Heart left ventricle (tissue), 16 donors: ENCODE results near the gene SLC6A4. TPM values are rescaled to one million over a fixed set of nuclear protein-coding genes. Genes with fewer than 3 reads are reported as not detected.

ENCODE experiments used
- ATAC-seq, 4 donors: fragments of 200-7000 bp; cut with Tn5 transposase; one replicate each; pipeline ENCODE4 v1.9.1; 2020 to 2022; ENCODE audit warnings: moderate library complexity in 4 of 4, mild to moderate bottlenecking in 3 of 4, moderate number of reproducible peaks in 1 of 4
- DNase-seq, 5 donors: peaks; one replicate each; pipeline ENCODE4 v3.0.0-alpha.2; 2020
- H3K27ac ChIP-seq, 12 donors: fragments of 200-600 bp; sonication (generic) in 4 of 12; one replicate each; pipeline versions ENCODE4 v1.5.0 to v1.8.0; 2016 to 2022; ENCODE audit warnings: mild to moderate bottlenecking in 2 of 12
- H3K27me3 ChIP-seq, 9 donors: fragments of 200-600 bp; sonication (generic) in 2 of 9; one replicate each; pipeline versions ENCODE4 v1.5.1 to v1.8.0; 2016 to 2022; ENCODE audit warnings: mild to moderate bottlenecking in 3 of 9
- H3K36me3 ChIP-seq, 9 donors: fragments of 200-600 bp; sonication (generic) in 2 of 9; one replicate each; pipeline versions ENCODE4 v1.5.0 to v1.8.0; 2018 to 2022; ENCODE audit warnings: mild to moderate bottlenecking in 2 of 9
- H3K4me1 ChIP-seq, 12 donors: fragments of 200-600 bp; sonication (generic) in 4 of 12; one replicate each; pipeline versions ENCODE4 v1.5.0 to v1.8.0; 2016 to 2022; ENCODE audit warnings: mild to moderate bottlenecking in 3 of 12
- H3K4me3 ChIP-seq, 12 donors: fragments of 200-600 bp; sonication (generic) in 4 of 12; one replicate each; pipeline versions ENCODE4 v1.5.0 to v1.8.0; 2017 to 2022; ENCODE audit warnings: mild to moderate bottlenecking in 9 of 12, moderate library complexity in 4 of 12
- H3K9me3 ChIP-seq, 12 donors: fragments of 200-600 bp; sonication (generic) in 4 of 12; one replicate each; pipeline versions ENCODE4 v1.5.0 to v1.8.0; 2016 to 2022; ENCODE audit warnings: mild to moderate bottlenecking in 1 of 12
- POLR2A ChIP-seq, 2 donors: fragments of 450-650 bp; IDR thresholded peaks; one replicate each; pipeline ENCODE4 v1.6.1; 2017; ENCODE audit warnings: antibody characterized with exemption in 2 of 2, mild to moderate bottlenecking in 2 of 2, moderate library complexity in 2 of 2
- WGBS, 4 donors: extraction: QIAGEN DNeasy Blood & Tissue Kit in 2 of 4; methylation state at CpG; one replicate each; pipeline versions ENCODE4 v1.1.5 to v1.1.7; 2013 to 2018; 5-methylcytosine and 5-hydroxymethylcytosine counted together
- intact Hi-C, 10 donors: fragments of 100-400 bp; cut with DNase I; formaldehyde crosslinking; loops; one replicate each; pipeline versions ENCODE4 v1.11.1 to v1.14.2; 2022
- polyA plus RNA-seq, 2 donors: library from polyadenylated mRNA; stranded (reverse); fragments of 200-250 nt; gene quantifications; one replicate each; pipeline ENCODE4 v1.2.3, GENCODE V29; 2013
- total RNA-seq, 9 donors: library from RNA; depleted of rRNA in 2 of 9; stranded (reverse); fragments of >200 nt in 2 of 9; fragmentation: NEBNext Ultra II Directional in 3 of 9; extraction: Animal tissue kit (Norgen Biotek cat#: 25700) in 3 of 9; gene quantifications; one replicate each; pipeline versions ENCODE4 v1.1.0 to v1.2.4, GENCODE V29; 2016 to 2023
- TF ChIP-seq, protein P1 (sequence below), 12 donors: fragments of 200-600 bp; sonication (generic) in 4 of 12; IDR thresholded peaks; one replicate each; pipeline versions ENCODE4 v1.5.0 to v1.8.0; 2018 to 2022; ENCODE audit warnings: antibody characterized with exemption in 12 of 12, mild to moderate bottlenecking in 5 of 12
- donor health status: ischemic (EF 13 %, LVEDD 7.1; RV severe dilation, severe dysfunction).
- donor health status: healthy with polysubstance abuse.
- donor health status: DM: no; HTN: yes; CAD: no.
- donor health status: DM: no; HTN: no; CAD: no.
- donor health status: ischemic (EF 25% LVEDD 6.9; RV normal size, moderate dysfunction).
- donor health status: ischemic (EF 25% LVEDD 5.7; RV mildly dilated, moderate dysfunction).
- donor health status: healthy.
- donor health status: DM: yes; HTN: yes; CAD: no.
- donor health status: ischemic (EF 35%, LVEDD 5.7; RV mildly dilated, moderate dysfunction).
- donor health status: nonischemic (EF 11% LVEDD 7.7; RV severe dilation, severe dysfunction).
- donor health status: DM: yes; HTN: yes; CAD: no.
- donor health status: PGD.
- donor health status: ischemic (EF 29% LVEDD 5.4; RV normal size, mild dysfunction).
- donor health status: nonischemic (EF 23%, LVEDD 6.1; RV moderate dilation, normal function).

Gene SLC6A4
- total and polyA plus RNA-seq, 11 donors: 0.04 to 1.8 (median 0.17) TPM; not detected in 4

DNA sequence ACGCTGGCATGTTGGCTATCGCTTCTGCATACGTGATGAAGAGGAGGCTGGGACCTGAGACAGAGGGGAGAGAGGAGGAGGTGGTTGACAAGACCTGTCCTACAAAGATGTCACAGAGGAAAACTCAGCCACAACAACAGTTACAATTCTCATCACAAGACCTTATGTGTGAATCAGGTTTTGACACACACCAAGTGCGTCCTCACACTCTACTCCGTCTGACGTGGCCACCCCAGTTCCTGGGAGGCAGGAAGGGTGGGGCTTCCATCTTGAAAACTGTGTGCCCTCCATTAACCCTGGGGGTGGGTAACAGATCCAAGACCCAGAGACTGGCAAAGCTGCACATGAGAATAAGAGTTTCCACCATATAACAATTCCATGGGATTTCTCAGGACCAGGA lies 24.1 kb downstream of the SLC6A4 start:
- no peaks in the 10 kb centered on the region for H3K36me3 ChIP-seq
- H3K4me3 ChIP-seq: no peak overlapping the region
- ATAC-seq (no peak), DNase-seq (no peak)
- no peak for TF ChIP-seq POLR2A (IDR thresholded peaks at IDR 0.05)
- TF ChIP-seq, protein P1, sequence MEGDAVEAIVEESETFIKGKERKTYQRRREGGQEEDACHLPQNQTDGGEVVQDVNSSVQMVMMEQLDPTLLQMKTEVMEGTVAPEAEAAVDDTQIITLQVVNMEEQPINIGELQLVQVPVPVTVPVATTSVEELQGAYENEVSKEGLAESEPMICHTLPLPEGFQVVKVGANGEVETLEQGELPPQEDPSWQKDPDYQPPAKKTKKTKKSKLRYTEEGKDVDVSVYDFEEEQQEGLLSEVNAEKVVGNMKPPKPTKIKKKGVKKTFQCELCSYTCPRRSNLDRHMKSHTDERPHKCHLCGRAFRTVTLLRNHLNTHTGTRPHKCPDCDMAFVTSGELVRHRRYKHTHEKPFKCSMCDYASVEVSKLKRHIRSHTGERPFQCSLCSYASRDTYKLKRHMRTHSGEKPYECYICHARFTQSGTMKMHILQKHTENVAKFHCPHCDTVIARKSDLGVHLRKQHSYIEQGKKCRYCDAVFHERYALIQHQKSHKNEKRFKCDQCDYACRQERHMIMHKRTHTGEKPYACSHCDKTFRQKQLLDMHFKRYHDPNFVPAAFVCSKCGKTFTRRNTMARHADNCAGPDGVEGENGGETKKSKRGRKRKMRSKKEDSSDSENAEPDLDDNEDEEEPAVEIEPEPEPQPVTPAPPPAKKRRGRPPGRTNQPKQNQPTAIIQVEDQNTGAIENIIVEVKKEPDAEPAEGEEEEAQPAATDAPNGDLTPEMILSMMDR (IDR thresholded peaks at IDR 0.05): no peak
- peaks cover 0 to 6% (median 0%) of the 10 kb centered on the region in 9 donors for H3K27me3 ChIP-seq
- WGBS, 4 donors: 66 to 84% (median 71%) methylated on average over 6 of the region's 6 CpGs
- intact Hi-C loops: no loop called here
- no peaks in the 10 kb centered on the region for H3K9me3 ChIP-seq
- no peaks in the 10 kb centered on the region for H3K4me1 ChIP-seq
- H3K27ac ChIP-seq: no peak overlapping the region

DNA sequence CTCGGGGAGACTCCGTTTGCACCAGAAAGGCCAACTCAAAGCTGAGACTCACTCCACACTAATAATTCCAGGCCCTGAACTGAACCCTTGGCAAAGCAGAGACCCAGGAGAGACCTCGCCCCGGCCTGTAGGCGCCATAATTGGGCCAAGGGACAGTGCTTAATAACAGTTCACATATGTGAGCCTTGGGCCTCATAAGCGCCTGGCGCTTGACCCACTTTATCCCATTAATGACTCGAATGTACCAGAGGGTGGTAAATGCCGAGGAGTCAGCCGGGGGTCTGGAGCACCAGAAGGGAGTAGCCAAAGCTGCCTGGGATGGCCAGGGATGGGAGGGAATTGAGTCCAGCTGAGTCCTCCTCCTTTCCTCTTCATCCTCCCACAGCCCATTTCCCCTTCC lies 24.6 kb downstream of the SLC6A4 start:
- Histone ChIP-seq H3K4me1 (no peaks in the 10 kb centered on the region), H3K36me3 (no peaks in the 10 kb centered on the region), H3K27me3 (peaks cover 0 to 6% (median 0%) of the 10 kb centered on the region in 9 donors), H3K27ac (no peak overlapping the region), H3K4me3 (no peak overlapping the region), H3K9me3 (no peaks in the 10 kb centered on the region)
- intact Hi-C loops: no loop called here
- TF ChIP-seq POLR2A (IDR thresholded peaks at IDR 0.05): no peak
- TF ChIP-seq, protein P1 (IDR thresholded peaks at IDR 0.05): no peak
- WGBS, 4 donors: 86 to 94% (median 88%) methylated on average over 10 of the region's 10 CpGs
- DNase-seq (no peak), ATAC-seq (no peak)

DNA sequence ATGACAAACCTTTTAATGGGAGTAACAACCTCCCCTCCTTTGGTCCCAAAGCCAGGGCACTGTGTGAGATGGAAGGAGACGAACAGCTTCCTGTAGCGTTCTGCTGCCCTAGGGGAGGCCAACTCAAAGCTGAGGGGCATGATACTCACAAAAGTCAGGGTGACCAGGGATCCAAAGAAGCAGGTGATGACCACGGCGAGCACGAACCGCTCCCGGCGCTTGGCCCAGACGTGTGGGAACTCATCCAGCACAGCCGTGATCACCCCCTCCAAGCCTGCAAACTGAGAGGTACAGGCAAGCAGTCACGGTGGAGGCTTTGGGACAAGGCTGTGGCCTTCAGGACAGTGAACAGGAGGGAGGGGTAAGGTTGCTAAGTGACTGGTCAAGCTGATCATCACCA lies 25.1 kb downstream of the SLC6A4 start:
- Histone ChIP-seq H3K4me3 (no peak overlapping the region), H3K9me3 (no peaks in the 10 kb centered on the region), H3K27me3 (peaks cover 0 to 6% (median 0%) of the 10 kb centered on the region in 9 donors), H3K4me1 (no peaks in the 10 kb centered on the region), H3K36me3 (no peaks in the 10 kb centered on the region), H3K27ac (no peak overlapping the region)
- 90 to 97% (median 92%) methylated on average over 4 to 11 of the region's 11 CpGs for WGBS, 4 donors
- intact Hi-C loops: no loop called here
- TF ChIP-seq, protein P1 (IDR thresholded peaks at IDR 0.05): no peak
- TF ChIP-seq POLR2A (IDR thresholded peaks at IDR 0.05): no peak
- DNase-seq (no peak), ATAC-seq (no peak)

DNA sequence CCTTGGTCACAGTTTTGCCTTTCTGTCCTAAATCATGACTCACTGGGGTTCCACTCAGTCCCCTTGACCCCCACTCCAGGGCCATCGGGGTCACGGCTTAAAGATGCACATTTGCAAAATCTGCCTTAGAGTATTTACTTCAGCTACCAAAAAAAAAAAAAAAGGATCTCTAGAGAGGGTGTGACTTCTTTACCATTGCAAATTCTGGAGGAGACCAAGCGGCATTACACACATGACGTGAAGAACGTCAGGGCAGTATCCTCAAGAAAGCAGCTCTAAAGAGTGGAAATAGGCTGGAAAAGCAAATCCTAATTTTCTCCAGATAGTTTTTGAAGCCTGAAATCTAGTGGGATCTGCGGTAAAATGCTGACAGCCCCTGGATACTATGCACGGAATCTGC lies 25.6 kb downstream of the SLC6A4 start:
- H3K4me1 ChIP-seq: no peaks in the 10 kb centered on the region
- WGBS, 4 donors: 91 to 97% (median 93%) methylated on average over 7 of the region's 7 CpGs
- ATAC-seq (no peak), DNase-seq (no peak)
- intact Hi-C loops: no loop called here
- no peak overlapping the region for H3K27ac ChIP-seq
- H3K27me3 ChIP-seq: peaks cover 0 to 6% (median 0%) of the 10 kb centered on the region in 9 donors
- TF ChIP-seq, protein P1 (IDR thresholded peaks at IDR 0.05): no peak
- no peak for TF ChIP-seq POLR2A (IDR thresholded peaks at IDR 0.05)
- no peaks in the 10 kb centered on the region for H3K9me3 ChIP-seq
- no peaks in the 10 kb centered on the region for H3K36me3 ChIP-seq
- H3K4me3 ChIP-seq: no peak overlapping the region
